Breast epithelium (tissue), 4 donors: ENCODE data around the gene LHPP. TPM values are rescaled to one million over a fixed set of nuclear protein-coding genes. Genes with fewer than 3 reads are reported as not detected.
A peak's percentile ranks its signal among the peaks of the same experiment; 100 is the strongest.

ENCODE experiments used
- DNase-seq, 2 donors: peaks; one replicate each; pipeline ENCODE4 v3.0.0-alpha.2; 2019; ENCODE audit warnings: low spot score in 2 of 2
- H3K27ac ChIP-seq, 2 donors: fragments of 200-600 bp; sonication (generic) in 1 of 2; one replicate each; pipeline ENCODE4 v1.5.1; 2016 to 2019; ENCODE audit warnings: mild to moderate bottlenecking in 1 of 2
- H3K27me3 ChIP-seq, 2 donors: fragments of 200-600 bp; sonication (generic) in 1 of 2; one replicate each; pipeline versions ENCODE4 v1.5.1 to v1.6.0; 2017 to 2019; ENCODE audit warnings: control low read depth in 1 of 2, mild to moderate bottlenecking in 1 of 2
- H3K36me3 ChIP-seq: fragments of 200-600 bp; one replicate; pipeline ENCODE4 v1.5.1; 2019
- H3K4me1 ChIP-seq, 2 donors: fragments of 200-600 bp; sonication (generic); one replicate each; pipeline ENCODE4 v1.5.1; 2016 to 2019; ENCODE audit warnings: control low read depth in 1 of 2
- H3K4me3 ChIP-seq, 3 donors: fragments of 200-600 bp; sonication (generic); 1 replicate in 2 of 3; 2 replicates in 1 of 3; pipeline ENCODE4 v1.5.1; 2016 to 2019; ENCODE audit warnings: mild to moderate bottlenecking in 3 of 3, moderate library complexity in 2 of 3
- H3K9me3 ChIP-seq, 2 donors: fragments of 200-600 bp; sonication (generic) in 1 of 2; one replicate each; pipeline ENCODE4 v1.5.1; 2016 to 2019; ENCODE audit warnings: control low read depth in 1 of 2
- CTCF ChIP-seq, 3 donors: fragments of 450-650 bp; IDR thresholded peaks; one replicate each; pipeline ENCODE4 v1.5.1; 2016 to 2017; ENCODE audit warnings: antibody characterized with exemption in 3 of 3, mild to moderate bottlenecking in 3 of 3, moderate library complexity in 3 of 3
- POLR2A ChIP-seq: fragments of 450-650 bp; IDR thresholded peaks from one replicate; pipeline ENCODE4 v1.6.1; 2016; ENCODE audit warnings: antibody characterized with exemption, mild to moderate bottlenecking, moderate library complexity
- POLR2AphosphoS5 ChIP-seq, 3 donors: sonication (generic); formaldehyde crosslinking; IDR thresholded peaks; one replicate each; pipeline ENCODE4 v1.6.1; 2017; ENCODE audit warnings: antibody characterized with exemption in 3 of 3
- intact Hi-C: fragments of 100-400 bp; cut with DNase I; formaldehyde crosslinking; loops from one replicate; pipeline ENCODE4 v1.15.1; 2023; ENCODE audit warnings: low total_unique reads
- total RNA-seq, 3 donors: library from RNA; depleted of rRNA; stranded (reverse); fragments of >200 nt; gene quantifications; one replicate each; pipeline ENCODE4 v1.1.0, GENCODE V29; 2016

LHPP gene
- total RNA-seq, 3 donors from 2014 or later, result 13.1 to 19.6 (median 17.0) TPM

- Histone ChIP-seq H3K27ac (no peak overlapping the region), H3K36me3 (no peaks in the 10 kb centered on the region)
Observed at GRCh38 chr10:124624006-124624405, 162.4 kb downstream of the LHPP start.

GRCh38 chr10:124624466-124624865 lies 162.8 kb downstream of the LHPP start:
- H3K36me3 ChIP-seq, result no peaks in the 10 kb centered on the region
- no peak overlapping the region for H3K4me3 ChIP-seq
- intact Hi-C loops, result loop anchor here (5.0 kb wide), 1 partner anchor 1432 kb away; no protein-coding TSS in a partner anchor
- no peak overlapping the region for H3K27ac ChIP-seq
- no peaks in the 10 kb centered on the region for H3K9me3 ChIP-seq
- no peak for DNase-seq
- TF ChIP-seq CTCF (IDR thresholded peaks at IDR 0.05) (no peak), POLR2AphosphoS5 (IDR thresholded peaks at IDR 0.05) (no peak), POLR2A (no peak)
- H3K27me3 ChIP-seq, result no peaks in the 10 kb centered on the region
- H3K4me1 ChIP-seq, result peaks cover 7 to 34% of the 10 kb centered on the region in 2 donors

More at GRCh38 chr10:124624006-124624405, 162.4 kb downstream of the LHPP start:
- no peak for DNase-seq
- H3K4me1 ChIP-seq, result peaks cover 7 to 33% of the 10 kb centered on the region in 2 donors
- no peak for TF ChIP-seq CTCF (IDR thresholded peaks at IDR 0.05)
- no peak overlapping the region for H3K4me3 ChIP-seq
- no peaks in the 10 kb centered on the region for H3K9me3 ChIP-seq
- intact Hi-C loops, result loop anchor here (5.0 kb wide), 1 partner anchor 1432 kb away; no protein-coding TSS in a partner anchor
- H3K27me3 ChIP-seq, result no peaks in the 10 kb centered on the region

GRCh38 chr10:124624895-124625294 lies 163.3 kb downstream of the LHPP start:
- intact Hi-C loops, result loop anchor here (5.0 kb wide), 1 partner anchor 1433 kb away; no protein-coding TSS in a partner anchor
- DNase-seq, result peak in 1 of 2 donors; percentile 73
- H3K36me3 ChIP-seq, result no peaks in the 10 kb centered on the region
- no peaks in the 10 kb centered on the region for H3K9me3 ChIP-seq
- H3K27me3 ChIP-seq, result no peaks in the 10 kb centered on the region
- no peak overlapping the region for H3K4me3 ChIP-seq
- no peak for TF ChIP-seq CTCF (IDR thresholded peaks at IDR 0.05)
- no peak for TF ChIP-seq POLR2A
- peak in 1 of 3 donors; percentile 45 for TF ChIP-seq POLR2AphosphoS5 (IDR thresholded peaks at IDR 0.05)
- H3K4me1 ChIP-seq, result peaks cover 7 to 33% of the 10 kb centered on the region in 2 donors
- no peak overlapping the region for H3K27ac ChIP-seq

- TF ChIP-seq CTCF (IDR thresholded peaks at IDR 0.05) (no peak), POLR2AphosphoS5 (IDR thresholded peaks at IDR 0.05) (no peak), POLR2A (no peak)
Observed at GRCh38 chr10:124625831-124626238, 164.2 kb downstream of the LHPP start.

GRCh38 chr10:124626759-124627380 lies 165.2 kb downstream of the LHPP start:
- Histone ChIP-seq H3K36me3 (no peaks in the 10 kb centered on the region), H3K4me3 (no peak overlapping the region), H3K9me3 (no peaks in the 10 kb centered on the region), H3K4me1 (peaks cover 7 to 34% of the 10 kb centered on the region in 2 donors), H3K27ac (peak overlapping the region; percentile 3 to 46), H3K27me3 (no peaks in the 10 kb centered on the region)
- intact Hi-C loops, result no loop called here
- no peak for TF ChIP-seq POLR2A
- no peak for TF ChIP-seq POLR2AphosphoS5 (IDR thresholded peaks at IDR 0.05)
- no peak for TF ChIP-seq CTCF (IDR thresholded peaks at IDR 0.05)
- DNase-seq, result peak in 1 of 2 donors; percentile 48

More at GRCh38 chr10:124625831-124626238, 164.2 kb downstream of the LHPP start:
- Histone ChIP-seq H3K36me3 (no peaks in the 10 kb centered on the region), H3K9me3 (no peaks in the 10 kb centered on the region), H3K4me3 (no peak overlapping the region), H3K4me1 (peaks cover 7 to 32% of the 10 kb centered on the region in 2 donors), H3K27ac (no peak overlapping the region), H3K27me3 (no peaks in the 10 kb centered on the region)
- intact Hi-C loops, result no loop called here
- DNase-seq, result no peak
